ENCODE results near the gene PXDN. TPM values are rescaled to one million over a fixed set of nuclear protein-coding genes. Genes with fewer than 3 reads are reported as not detected.

The PXDN gene
- total RNA-seq, 1 donor from 2014 or later = 150 TPM

DNA sequence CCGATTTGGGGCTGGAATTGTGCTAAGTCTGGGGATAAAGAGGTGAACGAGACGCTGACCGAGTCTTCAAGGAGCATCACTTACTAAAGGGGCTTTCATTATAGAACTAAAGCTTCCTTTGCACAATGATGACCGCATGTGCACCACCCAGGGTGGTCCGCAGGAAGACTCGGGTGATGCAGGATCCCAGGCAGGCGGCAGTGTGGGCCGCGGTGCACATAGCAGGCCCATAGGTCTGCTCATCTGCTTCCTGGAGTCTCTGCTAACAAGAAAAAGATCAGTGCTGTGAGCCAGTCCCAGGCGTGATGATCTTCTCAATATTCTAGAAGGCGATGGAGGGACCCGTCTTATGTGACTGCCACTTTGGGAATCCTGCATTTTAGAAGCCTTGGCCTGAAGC lies 122.8 kb downstream of the PXDN start:
- Mint-ChIP-seq H3K9me3 (peaks cover 6% of the 10 kb centered on the region), H3K4me1 (ENCODE audit: unreplicated experiment) (peaks cover 9% of the 10 kb centered on the region)

DNA sequence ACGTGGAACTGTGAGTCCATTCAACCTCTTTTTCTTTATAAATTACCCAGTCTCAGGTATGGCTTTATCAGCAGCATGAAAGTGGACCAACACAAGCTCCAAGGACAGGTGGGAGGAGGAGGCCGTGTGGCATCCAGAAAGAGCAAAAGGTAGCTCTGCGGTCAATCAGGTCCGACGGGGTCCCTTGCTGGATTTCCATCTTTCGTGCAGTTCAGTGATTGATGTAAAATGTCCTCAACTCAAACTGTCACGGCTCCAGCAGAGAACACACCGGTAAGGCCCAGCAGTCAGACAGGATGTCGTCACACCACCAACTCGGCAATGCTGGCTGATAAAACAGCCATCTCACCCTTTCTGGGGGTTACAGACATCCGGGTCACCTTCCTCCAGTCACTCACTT lies 123.3 kb downstream of the PXDN start:
- DNase-seq (ENCODE audit: extremely low spot score, unreplicated experiment) = no peak
- H3K4me3 Mint-ChIP-seq = no peak overlapping the region
- H3K27me3 Mint-ChIP-seq = peaks cover 9% of the 10 kb centered on the region
- TF ChIP-seq, protein P1, sequence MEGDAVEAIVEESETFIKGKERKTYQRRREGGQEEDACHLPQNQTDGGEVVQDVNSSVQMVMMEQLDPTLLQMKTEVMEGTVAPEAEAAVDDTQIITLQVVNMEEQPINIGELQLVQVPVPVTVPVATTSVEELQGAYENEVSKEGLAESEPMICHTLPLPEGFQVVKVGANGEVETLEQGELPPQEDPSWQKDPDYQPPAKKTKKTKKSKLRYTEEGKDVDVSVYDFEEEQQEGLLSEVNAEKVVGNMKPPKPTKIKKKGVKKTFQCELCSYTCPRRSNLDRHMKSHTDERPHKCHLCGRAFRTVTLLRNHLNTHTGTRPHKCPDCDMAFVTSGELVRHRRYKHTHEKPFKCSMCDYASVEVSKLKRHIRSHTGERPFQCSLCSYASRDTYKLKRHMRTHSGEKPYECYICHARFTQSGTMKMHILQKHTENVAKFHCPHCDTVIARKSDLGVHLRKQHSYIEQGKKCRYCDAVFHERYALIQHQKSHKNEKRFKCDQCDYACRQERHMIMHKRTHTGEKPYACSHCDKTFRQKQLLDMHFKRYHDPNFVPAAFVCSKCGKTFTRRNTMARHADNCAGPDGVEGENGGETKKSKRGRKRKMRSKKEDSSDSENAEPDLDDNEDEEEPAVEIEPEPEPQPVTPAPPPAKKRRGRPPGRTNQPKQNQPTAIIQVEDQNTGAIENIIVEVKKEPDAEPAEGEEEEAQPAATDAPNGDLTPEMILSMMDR (conservative IDR thresholded peaks at IDR 0.05) = no peak
- H3K4me1 Mint-ChIP-seq (ENCODE audit: unreplicated experiment) = peaks cover 6% of the 10 kb centered on the region
- no peak overlapping the region for H3K27ac Mint-ChIP-seq
- peaks cover 6% of the 10 kb centered on the region for H3K9me3 Mint-ChIP-seq
- H3K36me3 Mint-ChIP-seq = peaks cover 4% of the 10 kb centered on the region

More for the DNA sequence above, 122.8 kb downstream of the PXDN start:
- no peak overlapping the region for H3K4me3 Mint-ChIP-seq
- H3K36me3 Mint-ChIP-seq = peaks cover 4% of the 10 kb centered on the region
- peaks cover 8% of the 10 kb centered on the region for H3K27me3 Mint-ChIP-seq
- no peak for DNase-seq (ENCODE audit: extremely low spot score, unreplicated experiment)
- H3K27ac Mint-ChIP-seq = no peak overlapping the region
- TF ChIP-seq, protein P1 (conservative IDR thresholded peaks at IDR 0.05) = no peak

DNA sequence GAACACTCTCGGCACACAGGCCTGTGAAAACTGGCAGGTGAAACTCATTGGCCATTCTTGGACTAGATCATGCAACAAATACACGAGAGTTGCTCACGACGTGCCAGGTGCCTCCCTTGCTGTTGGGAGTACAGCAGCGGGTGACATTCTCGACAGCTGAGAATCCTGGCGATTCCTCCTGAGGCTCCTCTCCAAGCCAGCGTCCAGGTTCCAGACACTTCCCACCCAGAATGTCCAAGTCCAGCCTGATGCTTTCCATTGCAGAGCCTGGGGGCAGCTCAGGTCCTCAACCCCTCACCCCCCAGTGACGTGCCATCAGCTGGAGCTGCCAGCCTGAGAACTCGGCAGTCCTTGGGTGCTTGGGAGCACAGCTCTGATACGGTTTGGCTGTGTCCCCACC lies 124.2 kb downstream of the PXDN start:
- H3K9me3 Mint-ChIP-seq = peaks cover 6% of the 10 kb centered on the region
- H3K27ac Mint-ChIP-seq = no peak overlapping the region
- peaks cover 4% of the 10 kb centered on the region for H3K36me3 Mint-ChIP-seq
- peaks cover 14% of the 10 kb centered on the region for H3K27me3 Mint-ChIP-seq
- no peak for DNase-seq (ENCODE audit: extremely low spot score, unreplicated experiment)
- no peaks in the 10 kb centered on the region for H3K4me1 Mint-ChIP-seq (ENCODE audit: unreplicated experiment)
- no peak overlapping the region for H3K4me3 Mint-ChIP-seq
- TF ChIP-seq, protein P1 (conservative IDR thresholded peaks at IDR 0.05) = no peak

DNA sequence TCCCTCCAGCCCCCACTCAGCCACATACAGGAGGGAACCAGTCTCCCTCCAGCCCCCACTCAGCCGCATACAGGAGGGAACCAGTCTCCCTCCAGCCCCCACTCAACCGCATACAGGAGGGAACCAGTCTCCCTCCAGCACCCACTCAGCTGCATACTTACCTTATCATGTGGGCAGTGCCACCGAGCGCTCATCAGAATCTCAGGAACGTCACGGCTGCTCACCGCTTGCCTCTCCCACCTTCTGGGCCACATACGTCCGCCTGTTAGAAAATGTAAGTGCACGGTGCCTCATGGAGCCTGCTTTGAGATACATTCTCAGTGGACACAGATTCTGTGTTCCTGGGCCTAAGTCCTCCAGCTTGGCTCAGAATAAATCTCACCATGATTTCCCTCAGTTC lies 124.8 kb downstream of the PXDN start:
- Mint-ChIP-seq H3K27me3 (peaks cover 16% of the 10 kb centered on the region), H3K27ac (no peak overlapping the region), H3K4me3 (no peak overlapping the region), H3K4me1 (ENCODE audit: unreplicated experiment) (no peaks in the 10 kb centered on the region), H3K36me3 (peaks cover 4% of the 10 kb centered on the region), H3K9me3 (peaks cover 6% of the 10 kb centered on the region)
- TF ChIP-seq, protein P1 (conservative IDR thresholded peaks at IDR 0.05) = no peak
- DNase-seq (ENCODE audit: extremely low spot score, unreplicated experiment) = no peak

DNA sequence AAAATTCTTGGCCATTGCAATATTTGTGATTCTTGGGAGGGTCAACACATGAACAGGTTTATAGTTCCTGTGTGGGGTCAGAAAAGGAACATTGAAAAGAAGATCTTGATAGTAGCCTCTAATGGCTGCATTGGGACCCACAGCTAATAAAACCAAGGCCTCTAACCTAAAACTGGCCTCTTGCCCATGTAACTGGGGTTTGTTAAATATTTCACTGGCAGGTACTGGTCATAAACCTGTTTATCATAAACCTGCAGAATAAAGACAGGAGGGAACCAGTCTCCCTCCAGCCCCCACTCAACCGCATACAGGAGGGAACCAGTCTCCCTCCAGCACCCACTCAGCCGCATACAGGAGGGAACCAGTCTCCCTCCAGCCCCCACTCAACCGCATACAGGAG lies 125.3 kb downstream of the PXDN start:
- Mint-ChIP-seq H3K9me3 (peaks cover 6% of the 10 kb centered on the region), H3K27me3 (peaks cover 18% of the 10 kb centered on the region), H3K4me1 (ENCODE audit: unreplicated experiment) (peaks cover under 1% of the 10 kb centered on the region), H3K4me3 (no peak overlapping the region), H3K27ac (no peak overlapping the region), H3K36me3 (peaks cover 4% of the 10 kb centered on the region)
- DNase-seq (ENCODE audit: extremely low spot score, unreplicated experiment) = no peak
- TF ChIP-seq, protein P1 (conservative IDR thresholded peaks at IDR 0.05) = no peak

All from type B pancreatic cell (in vitro differentiated cells).